ENCODE results near the gene CC2D2A.

GRCh38 chr4:15526924-15527592, 57.4 kb downstream of the CC2D2A start:
- no peak for TF ChIP-seq MCM2 (IDR thresholded peaks at IDR 0.05; ENCODE audit: low read depth)
- no peak for TF ChIP-seq RFX7 (CRISPR knock-in tag; IDR thresholded peaks at IDR 0.05)
- TF ChIP-seq EP300 (IDR thresholded peaks at IDR 0.05; ENCODE audit: low read length): peak; percentile 47; the same call in 1 of the 2 replicates
- TF ChIP-seq ZNF263 (CRISPR knock-in tag; IDR thresholded peaks at IDR 0.05; ENCODE audit: borderline replicate concordance): no peak
- no peak for TF ChIP-seq HDAC1 (IDR thresholded peaks at IDR 0.05)
- no peak for TF ChIP-seq CTCF (IDR thresholded peaks at IDR 0.05 in 2 of 3, conservative IDR thresholded peaks at IDR 0.05 in 1 of 3; ENCODE audit: insufficient read depth in 2 of 3, low read depth in 1 of 3, low read length in 3 of 3)
- TF ChIP-seq NCOA2 (IDR thresholded peaks at IDR 0.05; ENCODE audit: partially characterized antibody in 2 of 2): no peak

All from K562 (cell line).